Stimulated activated CD4-positive, alpha-beta T cell treated with anti-CD3 and anti-CD28 coated beads, Interleukin-12 subunit alpha, Interleukin-12 subunit beta, amount 100 ng/mL, for 48 hours (primary cell): ENCODE measurements around the gene KAZN.
A peak's percentile ranks its signal among the peaks of the same experiment; 100 is the strongest.

ENCODE experiments used
- DNase-seq, 3 donors: peaks; one replicate each; pipeline ENCODE4 v3.0.0-alpha.2; 2020; ENCODE audit warnings: low read depth in 2 of 3, low spot score in 1 of 3

The KAZN gene

DNA sequence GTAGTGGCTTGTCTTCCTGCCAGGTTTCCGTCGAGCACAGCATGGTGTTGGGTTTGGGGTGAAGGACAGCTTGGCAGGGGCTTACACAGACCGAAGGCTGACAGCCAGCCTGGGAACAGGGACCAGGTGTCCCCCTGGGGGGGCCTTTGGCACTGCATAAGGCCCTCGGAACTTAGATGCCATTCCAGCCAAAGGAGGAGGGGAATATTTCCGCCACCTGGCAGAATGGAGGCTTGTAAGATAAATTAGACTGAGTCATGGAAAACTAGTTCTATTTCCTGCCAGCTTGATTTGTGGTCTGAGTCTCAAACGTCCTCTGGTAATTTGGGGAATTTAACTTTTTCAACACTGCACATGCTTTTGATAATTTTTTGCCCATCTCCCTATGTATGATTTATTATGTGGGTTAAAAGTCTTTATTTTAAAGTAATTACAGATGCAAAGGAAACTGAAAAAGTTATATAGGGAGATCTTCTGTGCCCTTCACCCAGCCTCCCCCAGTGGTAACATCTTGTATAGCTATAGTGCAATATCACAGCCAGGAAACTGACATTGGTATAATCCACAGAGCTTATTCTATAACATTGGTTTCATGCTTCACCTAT, 543.6 kb downstream of the KAZN start:
- DNase-seq: no peak

DNA sequence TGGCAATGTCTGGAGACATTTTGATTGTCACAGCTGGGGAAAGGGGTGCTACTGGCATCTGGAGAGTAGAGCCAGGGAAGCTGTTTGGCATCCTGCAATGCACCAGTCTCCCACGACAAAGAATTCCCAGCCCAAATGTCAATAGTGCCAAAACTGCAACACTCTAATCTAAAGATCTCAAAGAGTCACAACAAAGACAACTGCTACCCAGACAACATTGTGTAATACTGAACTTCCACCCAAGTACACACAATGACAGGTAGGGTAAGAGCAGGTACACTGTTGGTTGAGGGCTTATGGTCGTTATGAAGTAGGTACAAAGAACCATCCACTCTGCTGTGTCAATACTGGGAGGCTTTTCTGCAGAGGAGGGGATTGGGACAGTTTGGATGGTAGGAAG, 546.8 kb downstream of the KAZN start:
- DNase-seq: no peak

DNA sequence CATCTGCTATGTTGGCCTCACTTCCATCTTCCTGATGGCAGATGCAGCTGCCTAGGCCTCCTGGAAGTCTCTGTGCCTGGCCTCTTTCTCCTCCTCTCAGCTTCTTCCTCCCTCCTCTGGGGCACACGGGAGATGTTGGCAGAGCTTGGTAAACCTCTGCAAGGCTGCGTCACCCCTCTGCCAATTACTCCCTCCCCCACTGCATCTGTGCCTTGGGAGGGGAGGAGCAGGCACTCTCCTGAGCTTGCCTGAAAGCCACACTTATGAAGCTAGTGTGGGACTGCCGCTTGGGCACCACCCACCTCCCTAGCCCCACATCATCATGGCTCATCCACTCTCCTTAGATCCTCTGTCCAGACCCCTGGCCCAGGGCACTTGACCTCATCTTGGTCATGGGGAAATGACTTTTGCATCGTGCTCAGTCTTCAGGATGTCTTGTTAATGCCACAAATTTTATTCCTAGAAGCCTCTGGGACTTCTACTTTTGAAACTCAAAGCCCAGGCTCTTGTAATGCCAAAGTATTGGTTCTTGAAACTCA, 547.7 kb downstream of the KAZN start:
- no peak for DNase-seq

DNA sequence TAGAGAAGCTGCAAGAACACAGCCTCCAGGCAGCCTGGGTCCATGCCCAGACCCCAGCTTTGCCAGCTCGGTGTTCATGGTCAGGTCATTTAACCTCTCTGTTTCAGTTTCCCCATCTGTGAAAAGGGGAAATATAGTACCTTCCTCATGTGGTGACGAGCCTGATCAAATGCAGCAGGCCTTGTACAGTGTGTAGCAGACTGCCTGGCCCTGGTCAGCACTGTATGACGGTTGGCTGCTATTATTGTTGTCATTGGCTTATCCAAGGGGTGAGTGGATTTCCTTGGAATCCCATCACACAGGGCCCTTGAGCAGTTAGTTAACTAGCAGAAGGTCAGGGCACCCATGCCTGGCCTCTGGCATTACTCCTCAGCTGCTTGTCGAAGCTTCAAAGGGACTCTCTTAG, 548.5 kb downstream of the KAZN start:
- DNase-seq: no peak

DNA sequence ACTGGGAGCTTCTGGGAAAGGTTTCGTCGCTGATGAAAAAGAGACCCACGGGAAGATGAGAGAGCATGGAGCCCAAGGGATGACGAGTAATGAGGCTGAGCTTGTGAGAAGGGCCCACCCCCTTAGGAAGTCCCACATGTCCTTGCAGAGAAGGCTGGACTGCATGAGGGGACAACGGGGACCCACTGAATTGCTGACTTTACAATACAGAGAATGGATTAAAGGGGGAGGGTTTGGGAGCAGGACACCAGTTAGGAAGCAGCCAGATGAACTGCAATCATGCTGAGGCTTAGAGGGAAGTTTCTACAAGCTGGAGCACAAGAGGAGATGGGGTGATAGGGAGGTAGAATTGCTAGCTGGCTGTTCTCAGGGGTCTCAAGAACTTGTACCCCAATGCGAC, 549.5 kb downstream of the KAZN start:
- no peak for DNase-seq

DNA sequence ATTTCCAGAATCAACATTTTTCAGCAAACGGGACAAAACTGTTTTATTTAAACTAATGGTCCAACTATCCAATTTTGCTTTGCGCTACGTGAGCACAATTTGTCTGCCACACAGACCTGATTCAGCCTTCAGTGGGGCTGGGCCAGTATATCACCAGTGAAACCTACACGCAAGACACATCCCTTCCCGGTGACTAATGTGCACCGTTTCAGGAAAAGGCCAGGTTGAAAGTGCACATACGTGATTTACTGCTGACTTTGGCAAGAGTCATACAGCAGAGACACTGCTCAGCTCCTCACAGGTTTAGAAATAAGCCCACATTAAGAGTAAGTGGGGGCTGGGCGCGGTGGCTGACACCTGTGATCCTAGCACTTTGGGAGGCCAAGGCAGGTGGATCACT, 550.0 kb downstream of the KAZN start:
- DNase-seq: no peak

DNA sequence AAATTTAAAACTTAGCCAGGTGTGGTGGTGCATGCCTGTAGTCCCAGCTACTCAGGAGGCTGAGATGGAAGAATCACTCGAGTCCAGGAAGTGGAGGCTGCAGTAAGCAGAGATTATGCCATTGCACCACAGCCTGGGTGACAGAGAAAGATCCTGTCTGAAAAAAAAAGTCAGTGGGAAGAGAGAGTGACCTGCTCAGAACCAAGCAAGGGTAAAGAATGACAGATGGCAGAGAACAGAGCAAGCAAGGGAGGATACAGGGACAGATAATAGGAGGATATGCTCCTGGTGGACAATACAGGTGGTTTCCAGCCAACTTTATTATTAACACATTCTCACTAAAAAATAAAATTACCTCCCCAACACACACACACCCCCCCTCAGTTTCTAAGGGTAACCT, 550.5 kb downstream of the KAZN start:
- DNase-seq: no peak

DNA sequence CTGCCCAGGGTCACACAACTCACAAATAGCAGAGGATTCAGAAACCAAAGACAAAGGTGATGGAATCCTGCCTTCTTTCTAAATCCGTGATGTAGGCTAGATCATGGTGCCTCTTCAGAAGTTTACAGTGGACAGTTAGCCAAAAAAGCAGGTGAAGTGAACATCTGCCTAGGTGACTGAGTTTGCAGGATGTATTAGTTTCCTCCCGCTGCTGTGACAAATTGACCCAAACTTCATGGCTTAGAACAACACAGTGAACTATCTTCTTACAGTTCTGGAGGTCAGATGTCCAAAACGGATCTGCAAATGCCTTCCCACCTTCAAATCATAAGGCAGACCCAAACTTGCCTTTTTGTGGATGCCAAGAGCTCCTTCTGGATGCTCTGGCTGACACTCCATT, 551.9 kb downstream of the KAZN start:
- no peak for DNase-seq

DNA sequence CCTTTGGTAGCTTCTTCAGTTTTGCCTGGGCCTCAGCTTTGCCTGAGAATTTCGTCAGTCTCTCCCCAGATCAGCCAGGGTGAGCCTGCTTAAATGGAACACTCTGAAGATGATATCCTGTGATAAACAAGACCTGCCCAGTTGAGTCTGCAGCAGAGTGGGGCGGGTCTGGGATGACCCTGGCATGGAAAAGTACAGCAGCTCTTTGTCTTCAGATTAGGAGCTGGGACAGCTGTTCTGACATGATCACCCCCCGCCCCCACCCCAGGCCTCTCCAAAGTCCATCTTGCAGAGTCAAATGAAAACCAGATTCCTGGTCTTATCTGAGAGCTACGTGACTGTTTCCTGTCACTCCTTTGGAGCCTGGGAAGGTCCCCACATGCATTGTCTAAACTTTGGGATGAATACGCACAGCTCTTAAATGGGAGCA, 552.9 kb downstream of the KAZN start:
- DNase-seq: no peak

DNA sequence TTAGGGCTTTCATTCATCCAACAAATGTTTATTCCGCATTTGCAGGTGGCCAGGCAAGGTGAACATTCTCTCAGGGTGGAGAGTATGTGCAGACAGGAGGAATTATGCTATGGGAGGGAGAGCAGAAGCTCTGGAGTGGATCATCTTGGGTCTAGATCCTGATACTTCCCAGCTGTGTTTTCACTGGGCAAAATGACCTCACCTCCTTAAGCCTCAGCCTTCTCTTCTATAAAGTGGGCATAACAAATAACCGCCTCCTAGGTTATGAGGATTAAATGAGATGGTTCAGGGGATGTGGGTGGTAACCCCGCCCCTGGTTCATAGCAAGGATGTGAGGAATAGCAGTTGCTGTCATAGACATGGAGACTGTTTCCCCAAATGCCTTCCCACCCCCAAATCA, 553.4 kb downstream of the KAZN start:
- no peak for DNase-seq

DNA sequence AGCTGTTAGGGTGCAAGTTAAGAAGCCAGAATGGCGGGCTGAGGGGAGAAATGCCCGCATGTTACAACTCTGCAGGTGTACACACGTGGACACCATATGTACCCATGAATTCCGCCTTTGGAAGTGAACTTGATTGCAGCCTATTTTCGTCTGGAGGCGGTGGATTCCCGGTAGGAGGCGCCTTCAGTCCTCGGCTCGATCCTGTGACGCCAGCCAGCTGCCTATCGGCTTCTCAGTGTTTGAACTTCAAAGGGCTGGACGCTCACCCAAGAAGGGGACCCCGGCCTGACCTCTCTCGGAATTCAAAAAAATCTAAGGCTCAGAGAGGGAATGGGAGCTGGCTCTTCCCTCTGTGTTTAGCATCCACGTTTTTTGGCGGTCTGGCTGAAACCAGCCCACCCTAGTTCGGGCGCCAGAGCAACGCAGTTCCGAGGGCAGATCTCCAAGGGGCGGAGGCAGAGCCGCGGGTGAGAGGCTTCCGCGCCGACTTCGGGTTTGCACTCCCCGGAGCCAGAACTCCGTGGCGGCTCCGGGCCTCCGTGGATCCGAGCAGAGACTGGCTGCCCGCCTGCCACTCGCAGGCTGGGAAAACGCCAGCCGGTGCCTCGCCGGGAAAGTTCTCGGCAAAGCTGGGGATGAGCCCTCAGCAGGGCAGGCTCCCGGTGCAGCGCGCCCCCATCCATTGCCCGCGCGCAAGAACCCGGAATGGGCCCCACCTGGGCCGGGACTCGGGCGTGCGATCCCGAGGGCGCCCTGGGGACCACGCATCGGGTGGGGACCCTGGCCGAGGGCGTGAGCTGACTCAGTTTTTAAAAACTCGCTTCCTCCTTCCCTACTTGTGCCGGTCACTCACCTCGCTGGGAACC, 554.1 kb downstream of the KAZN start:
- peak in 1 of 3 donors; percentile 20 for DNase-seq

DNA sequence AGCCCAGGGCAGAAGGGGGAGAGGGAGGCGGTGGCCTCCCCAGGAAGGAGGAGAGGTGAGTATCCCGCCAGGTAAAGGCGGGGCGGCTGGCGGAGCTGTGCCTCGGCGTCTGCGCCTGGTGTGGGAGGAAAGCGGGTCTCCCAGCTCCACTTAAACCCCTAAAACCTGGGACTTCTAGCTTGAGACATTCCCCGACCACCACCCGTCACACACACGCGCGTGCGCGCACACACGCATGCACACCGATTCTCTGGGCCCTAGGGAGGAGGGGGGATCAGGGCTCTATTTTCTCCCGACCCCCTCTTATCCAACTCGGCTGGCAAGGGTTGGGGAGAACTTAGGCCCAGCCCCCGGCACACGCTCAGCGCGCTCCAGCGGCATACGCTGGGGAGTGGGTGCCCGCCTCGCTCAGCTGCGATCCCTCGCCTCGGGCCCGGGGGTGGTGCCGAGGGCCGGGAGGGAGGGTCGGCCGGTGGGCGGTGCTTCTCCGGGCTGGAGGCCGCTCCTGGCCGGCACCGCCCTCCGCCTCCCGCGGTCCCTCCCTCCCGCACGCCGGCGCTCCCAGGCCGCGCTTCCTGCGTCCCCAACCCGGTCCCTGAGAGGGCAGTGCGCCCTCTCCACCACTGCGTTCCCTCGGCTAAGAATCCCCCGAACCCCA, 554.8 kb downstream of the KAZN start, which contains the start of gene TMEM51:
Gene TMEM51 (plus strand): TSS at position 564 of the 658 bp plus-strand sequence. CDS start 61,341 bp downstream, outside the sequence.
- no peak for DNase-seq

DNA sequence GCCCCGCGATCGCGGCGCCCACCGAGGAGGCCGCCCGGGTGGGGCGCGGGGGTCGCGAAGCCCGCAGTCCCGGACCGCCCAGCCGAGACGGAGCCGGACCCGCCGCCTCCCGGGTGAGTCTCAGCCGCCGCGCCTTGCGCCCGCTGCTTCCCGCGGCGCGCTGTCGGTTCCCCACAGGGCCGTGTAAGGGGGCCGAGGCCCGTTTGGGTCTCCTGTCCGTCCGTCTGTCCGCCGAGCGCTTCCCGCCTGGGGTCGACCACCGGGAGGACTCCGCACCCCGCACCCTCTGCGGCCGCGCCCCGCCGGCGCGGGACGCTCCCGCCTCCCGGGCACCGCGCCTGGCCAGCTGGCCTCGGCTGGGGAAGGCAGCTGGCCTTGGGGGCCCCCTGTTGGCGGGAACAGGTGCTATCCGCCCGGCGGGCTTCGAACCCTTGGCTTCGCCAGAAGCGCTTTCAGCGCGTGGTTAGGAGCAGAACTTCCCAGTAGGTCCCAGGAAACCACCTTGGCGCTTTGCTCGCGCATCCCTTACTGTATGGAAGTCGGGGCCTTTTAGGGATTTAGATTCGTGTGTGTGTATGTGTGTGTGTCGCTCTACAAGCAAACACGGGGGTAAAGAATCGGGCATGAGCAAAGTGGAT, 555.5 kb downstream of the KAZN start:
- DNase-seq: peak in 1 of 3 donors; percentile 27

DNA sequence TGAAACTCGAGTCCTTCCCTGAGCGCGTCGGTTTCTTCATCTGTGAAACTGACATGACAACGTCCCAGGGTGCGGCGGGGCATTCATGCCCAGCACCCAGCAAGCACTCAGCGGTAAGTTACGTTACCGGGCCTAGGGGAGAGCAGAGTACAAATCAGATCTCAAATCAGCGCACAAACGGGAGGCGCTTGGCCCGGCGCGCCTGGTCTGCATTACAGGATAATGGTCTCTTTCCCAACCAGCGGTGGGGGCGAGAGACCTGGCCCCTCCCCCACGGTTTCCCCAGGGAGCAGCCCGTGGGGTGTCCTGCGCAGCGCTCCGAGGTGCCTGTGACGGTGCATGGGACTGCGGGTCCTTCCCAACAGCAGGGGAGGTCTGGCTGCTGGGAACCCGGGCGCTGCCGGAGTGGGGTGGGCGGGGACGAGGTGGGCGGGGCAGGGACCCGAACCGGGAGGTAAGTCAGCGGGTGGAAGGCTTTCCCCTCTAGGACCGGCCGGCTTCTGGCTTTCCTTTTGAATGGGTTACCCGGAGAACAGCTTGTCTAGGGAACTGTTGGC, 556.1 kb downstream of the KAZN start:
- no peak for DNase-seq

DNA sequence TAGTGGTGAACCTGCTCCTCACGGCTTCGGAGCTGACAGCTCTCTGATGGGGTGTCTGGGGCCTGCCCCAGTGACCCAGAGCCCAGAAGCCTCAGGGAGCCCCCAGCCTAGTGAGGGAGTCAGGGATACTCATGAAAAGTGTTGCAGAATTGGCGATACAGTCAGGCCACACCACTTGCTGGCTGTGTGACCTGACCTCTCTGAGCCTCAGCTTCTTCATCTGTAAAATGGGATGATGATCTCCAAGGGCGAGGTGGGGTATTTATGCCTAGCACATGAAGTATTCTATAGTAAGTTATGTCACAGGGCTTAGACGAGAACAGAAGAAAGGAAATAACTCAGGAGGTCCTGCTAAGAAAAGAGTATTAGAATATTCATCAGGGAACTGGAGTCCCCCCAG, 556.7 kb downstream of the KAZN start:
- no peak for DNase-seq

DNA sequence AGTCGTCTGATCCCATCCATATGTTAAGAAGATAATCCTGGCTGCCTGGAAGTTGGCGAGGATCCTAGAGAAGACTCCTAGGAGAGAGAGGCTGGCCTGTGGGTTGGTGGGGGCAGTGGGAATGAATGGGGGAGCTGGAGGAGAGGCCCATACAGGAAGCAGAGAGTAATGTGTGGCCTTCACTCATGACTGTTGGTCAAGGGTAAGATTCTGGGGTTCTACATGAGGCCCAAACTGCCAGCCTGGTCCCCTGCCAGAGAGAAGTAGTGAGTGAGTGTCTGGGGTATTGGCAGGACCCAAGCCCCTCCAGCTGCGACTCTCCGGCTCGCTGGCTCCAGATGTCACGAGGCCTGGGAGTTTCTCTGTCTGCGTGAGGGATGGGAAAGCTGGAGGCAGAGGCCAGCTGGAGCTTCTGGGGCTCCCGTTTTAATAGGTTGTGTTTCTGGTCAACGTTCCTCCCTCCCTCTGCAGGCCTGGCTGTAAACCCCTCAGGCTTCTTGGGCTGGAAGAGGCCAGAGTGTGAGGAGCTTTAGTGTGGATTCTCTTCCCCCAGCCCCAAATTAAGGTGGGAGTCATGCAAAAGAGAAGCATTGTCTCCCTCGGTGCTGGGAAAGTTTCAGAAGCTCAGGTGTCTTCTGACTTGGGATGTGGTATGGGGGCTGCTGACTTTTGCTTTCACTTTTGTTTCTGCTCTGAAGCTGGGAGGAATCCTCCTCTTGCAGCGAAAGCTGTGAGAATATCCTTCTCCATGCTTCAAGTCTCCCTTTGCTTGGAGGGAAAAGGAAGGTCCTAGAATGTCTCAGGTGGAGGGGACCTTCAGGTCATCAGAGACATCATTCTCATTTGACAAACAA, 557.6 kb downstream of the KAZN start:
- DNase-seq: no peak

DNA sequence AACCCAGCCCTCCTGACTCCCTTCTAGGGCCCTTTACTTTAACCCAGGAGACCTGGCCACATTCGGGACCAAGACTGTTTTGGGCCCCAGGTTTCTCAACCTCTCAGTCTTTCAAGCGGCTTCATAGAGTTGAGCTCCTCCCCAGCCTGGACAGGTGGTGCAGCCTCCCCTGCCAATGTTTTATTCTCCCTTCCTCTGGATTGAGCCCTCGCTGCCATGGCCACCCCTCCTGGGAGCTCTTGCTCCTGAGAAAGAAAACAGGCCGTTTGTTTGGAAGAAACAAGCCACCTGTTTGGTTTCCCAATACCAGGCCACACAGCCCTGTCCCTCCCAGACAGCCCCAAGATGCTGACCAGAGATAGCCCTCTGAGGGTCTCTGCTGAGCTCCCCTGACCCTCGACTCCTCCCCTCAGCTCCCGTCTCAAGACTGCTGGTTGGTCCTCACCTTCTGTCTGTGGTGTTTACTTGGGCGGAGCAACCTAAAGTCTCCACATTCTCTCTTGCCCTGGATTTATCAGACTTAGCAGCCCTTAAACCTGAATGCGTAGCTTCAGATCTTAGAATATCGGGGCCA, 558.4 kb downstream of the KAZN start:
- DNase-seq: no peak

DNA sequence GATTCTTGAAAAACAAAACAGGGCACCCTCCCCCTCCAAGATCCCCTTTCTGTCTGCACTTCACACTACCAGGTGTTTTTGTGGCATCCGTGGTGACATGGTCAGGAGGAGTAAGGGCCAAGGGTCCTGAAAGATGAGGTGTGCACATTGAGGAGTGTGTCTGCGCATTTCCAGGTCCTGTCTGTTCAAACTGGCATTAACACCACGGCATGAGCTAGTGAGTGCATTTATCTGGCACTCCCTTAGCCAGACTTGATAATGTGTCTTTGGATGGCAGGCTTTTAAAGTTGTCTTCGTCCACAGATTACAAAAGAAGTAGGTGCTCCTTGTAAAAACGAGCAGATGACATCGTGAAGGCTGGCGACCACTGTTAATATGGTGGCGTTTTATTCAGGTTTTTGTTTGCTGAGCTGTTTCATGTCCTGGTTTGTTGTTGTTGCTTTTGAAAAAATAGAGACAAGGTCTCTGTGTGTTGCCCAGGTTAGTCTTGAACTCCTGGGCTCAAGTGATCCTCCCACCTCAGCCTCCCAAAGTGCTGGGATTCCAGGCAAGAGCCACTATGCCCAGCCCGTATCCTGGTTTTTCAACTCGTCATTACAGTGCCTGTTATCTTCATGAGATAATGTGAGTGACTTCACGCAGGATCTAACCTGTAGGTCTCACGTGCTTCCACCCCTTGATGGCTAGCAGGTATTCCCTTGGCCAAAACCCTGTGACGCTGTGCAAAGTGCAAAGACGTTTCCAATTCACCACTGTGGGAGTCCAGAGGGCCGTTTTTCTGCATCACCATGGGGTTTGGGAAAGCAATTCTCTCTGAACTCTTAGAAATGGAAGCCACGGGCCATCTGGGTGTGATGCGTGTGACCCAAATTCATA, 559.3 kb downstream of the KAZN start:
- DNase-seq: no peak
